ENCODE data around the gene ALAD. TPM values are rescaled to one million over a fixed set of nuclear protein-coding genes. Genes with fewer than 3 reads are reported as not detected.

Gene ALAD
- total and polyA plus RNA-seq, 2 of the 13 experiments (the other 11 are each of a cell fraction or from before 2014, with no cell fraction given): 21.8 to 30.1 TPM

- peak; percentile 88 for TF ChIP-seq PHF21A (CRISPR knock-in tag; IDR thresholded peaks at IDR 0.05)
- peak; percentile 67; the same call in 1 of the 2 replicates for TF ChIP-seq MAZ (IDR thresholded peaks at IDR 0.05; ENCODE audit: borderline replicate concordance, low read depth, low read length)
- peak; percentile 45; the same call in 1 of the 2 replicates for TF ChIP-seq MAZ (CRISPR knock-in tag; IDR thresholded peaks at IDR 0.05; ENCODE audit: low read depth)
- TF ChIP-seq FOXP1 (IDR thresholded peaks at IDR 0.05): no peak
- TF ChIP-seq FOXP1 (CRISPR knock-in tag; IDR thresholded peaks at IDR 0.05): no peak
- TF ChIP-seq ZNF556 (CRISPR knock-in tag; IDR thresholded peaks at IDR 0.05; ENCODE audit: borderline replicate concordance): 0 out of 2 replicates have a peak, but pooled peaks have one; percentile 22
- peak; percentile 66 for TF ChIP-seq PRDM15 (CRISPR knock-in tag; IDR thresholded peaks at IDR 0.05)
- TF ChIP-seq RXRA (CRISPR knock-in tag; IDR thresholded peaks at IDR 0.05): peak; percentile 80
- peak; percentile 76; the same call in 1 of the 2 replicates for TF ChIP-seq TAF1 (CRISPR knock-in tag; IDR thresholded peaks at IDR 0.05)
- TF ChIP-seq TFDP1 (CRISPR knock-in tag; IDR thresholded peaks at IDR 0.05; ENCODE audit: borderline replicate concordance): peak; percentile 92
- TF ChIP-seq TCF7L2 (IDR thresholded peaks at IDR 0.05; ENCODE audit: low read depth, low read length): no peak
- peak; percentile 96 for TF ChIP-seq GATAD1 (CRISPR knock-in tag; IDR thresholded peaks at IDR 0.05)
- no peak for TF ChIP-seq ZNF83 (CRISPR knock-in tag; IDR thresholded peaks at IDR 0.05; ENCODE audit: borderline replicate concordance)
- TF ChIP-seq ZNF782 (CRISPR knock-in tag; IDR thresholded peaks at IDR 0.05; ENCODE audit: borderline replicate concordance): peak; percentile 66; the same call in 1 of the 2 replicates
- TF ChIP-seq ZNF441 (CRISPR knock-in tag; IDR thresholded peaks at IDR 0.05; ENCODE audit: borderline replicate concordance): peak; percentile 71
- TF ChIP-seq MED8 (CRISPR knock-in tag; IDR thresholded peaks at IDR 0.05; ENCODE audit: insufficient replicate concordance): peak; percentile 79
- peak; percentile 79 for TF ChIP-seq HIVEP1 (CRISPR knock-in tag; IDR thresholded peaks at IDR 0.05)
- TF ChIP-seq PHF20 (CRISPR knock-in tag; IDR thresholded peaks at IDR 0.05): peak; percentile 92
- TF ChIP-seq ZFP36 (IDR thresholded peaks at IDR 0.05; ENCODE audit: borderline replicate concordance, low read depth, low read length, partially characterized antibody): no peak
- no peak; the same call in 1 of the 2 replicates for TF ChIP-seq CENPT (CRISPR knock-in tag; IDR thresholded peaks at IDR 0.05; ENCODE audit: low read depth)
- peak; percentile 53; the same call in 1 of the 2 replicates for TF ChIP-seq SKIL (CRISPR knock-in tag; IDR thresholded peaks at IDR 0.05; ENCODE audit: borderline replicate concordance)
- TF ChIP-seq NAIF1 (CRISPR knock-in tag; IDR thresholded peaks at IDR 0.05; ENCODE audit: borderline replicate concordance): peak; percentile 88; the same call in 1 of the 2 replicates
- TF ChIP-seq PRPF4 (IDR thresholded peaks at IDR 0.05; ENCODE audit: low read depth, low read length, poor library complexity, severe bottlenecking): no peak
Measured at GRCh38 chr9:113410207-113410864, 9.3 kb upstream of the ALAD start, which contains the start of the genes C9orf43 and POLE3 (continued).

Measured in HepG2 (cell line).